Caco-2 (cell line): ENCODE data around the gene RALGAPA1. TPM values are rescaled to one million over a fixed set of nuclear protein-coding genes. Genes with fewer than 3 reads are reported as not detected.

Experiments used
- BruUV-seq: library from RNA; stranded (reverse); fragments of 400-500 nt; replicated peaks from 2 replicates; lab custom pipeline; 2021; lab: Mats Ljungman, UMichigan
- CTCF ChIA-PET: fragments of 300-600 bp; sonication (Branson Sonifier 250); formaldehyde crosslinking; loops from one replicate; lab custom pipeline; 2022; ENCODE audit warnings: antibody characterized with exemption; lab: Charles Lee
- POLR2A ChIA-PET: fragments of 300-600 bp; sonication (Branson Sonifier 250); formaldehyde crosslinking; loops from one replicate; lab custom pipeline; 2022; ENCODE audit warnings: antibody characterized with exemption; lab: Charles Lee
- DNase-seq, 2 experiments: peaks; one replicate each; pipeline versions ENCODE4 v3.0.0 to v3.0.0-alpha.2; 2020 to 2022
- H3K27me3 ChIP-seq: replicated peaks from 2 replicates; pipeline ENCODE4 v1.6.0; 2011; ENCODE audit warnings: low read length; ENCODE audit not compliant: control insufficient read depth, insufficient read depth
- H3K36me3 ChIP-seq: 2 replicates; pipeline ENCODE4 v1.5.1; 2011; ENCODE audit warnings: low read length; ENCODE audit not compliant: control insufficient read depth, insufficient read depth
- H3K4me1 ChIP-seq: fragments of 250-450 bp; sonication (Bioruptor Pico); 2 replicates; pipeline ENCODE4 v1.5.1; 2020; ENCODE audit warnings: mild to moderate bottlenecking
- H3K4me3 ChIP-seq: 2 replicates; pipeline ENCODE4 v1.5.1; 2011; ENCODE audit warnings: low read depth, mild to moderate bottlenecking, control low read depth, low read length
- H3K9me3 ChIP-seq: fragments of 250-450 bp; sonication (Bioruptor Pico); 2 replicates; pipeline ENCODE4 v1.5.1; 2020; ENCODE audit warnings: mild to moderate bottlenecking, moderate library complexity
- H3K27ac Mint-ChIP-seq: one replicate; pipeline ENCODE4 v1.8.0; 2022; ENCODE audit warnings: mixed read lengths; ENCODE audit not compliant: unreplicated experiment
- H3K27me3 Mint-ChIP-seq: one replicate; pipeline ENCODE4 v1.8.0; 2022; ENCODE audit warnings: mixed read lengths; ENCODE audit not compliant: insufficient read depth, unreplicated experiment
- H3K36me3 Mint-ChIP-seq: one replicate; pipeline ENCODE4 v1.8.0; 2022; ENCODE audit warnings: mild to moderate bottlenecking, mixed read lengths; ENCODE audit not compliant: insufficient read depth, unreplicated experiment
- H3K4me1 Mint-ChIP-seq: one replicate; pipeline ENCODE4 v1.8.0; 2022; ENCODE audit warnings: low read depth, mixed read lengths; ENCODE audit not compliant: unreplicated experiment
- H3K4me3 Mint-ChIP-seq: one replicate; pipeline ENCODE4 v1.8.0; 2022; ENCODE audit warnings: mild to moderate bottlenecking, moderate library complexity, mixed read lengths; ENCODE audit not compliant: unreplicated experiment
- H3K9me3 Mint-ChIP-seq: one replicate; pipeline ENCODE4 v1.8.0; 2022; ENCODE audit warnings: mixed read lengths; ENCODE audit not compliant: unreplicated experiment
- intact Hi-C: fragments of 100-400 bp; cut with micrococcal nuclease; formaldehyde crosslinking; loops from one replicate; pipeline ENCODE4 v1.10.0; 2022; ENCODE audit not compliant: unreplicated experiment
- total RNA-seq: library from RNA; stranded (reverse); gene quantifications from 2 replicates; pipeline ENCODE4 v1.2.3, GENCODE V29; 2022
- TF ChIP-seq, protein P1 (sequence below), 2 experiments: fragments of 200-600 bp in 1 of 2; IDR thresholded peaks; 1 replicate in 1 of 2; 2 replicates in 1 of 2; pipeline versions ENCODE4 v1.5.1 to v1.8.0; 2011 to 2022; ENCODE audit warnings: antibody characterized with exemption in 1 of 2, control low read depth in 1 of 2, inconsistent platforms in 1 of 2, low read depth in 1 of 2, low read length in 1 of 2, mild to moderate bottlenecking in 1 of 2, moderate library complexity in 1 of 2; ENCODE audit not compliant: insufficient read depth in 1 of 2, severe bottlenecking in 1 of 2, unreplicated experiment in 1 of 2

Gene RALGAPA1
- total RNA-seq, 1 experiment from 2014 or later: 28.9 TPM

DNA sequence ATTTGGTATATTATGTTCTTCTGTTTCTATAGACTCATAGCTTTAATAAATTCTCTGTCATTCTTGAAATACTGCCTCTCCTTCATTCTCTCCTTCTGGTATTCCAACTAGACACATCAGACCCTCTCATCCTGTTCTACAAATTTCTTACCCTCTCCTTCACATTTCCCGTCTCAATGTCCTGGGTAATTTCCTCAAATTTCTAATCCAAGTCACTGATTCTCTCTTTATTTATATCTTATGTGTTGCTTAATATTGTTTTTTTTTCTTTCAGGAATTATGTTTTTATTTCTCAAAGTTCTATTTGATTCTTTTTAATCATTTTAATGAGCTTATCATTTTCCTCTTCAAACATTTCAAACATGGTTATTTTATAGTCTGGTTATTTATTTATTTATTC lies 94.0 kb downstream of the RALGAPA1 start:
- POLR2A ChIA-PET: no interaction called here
- CTCF ChIA-PET: no interaction called here
- TF ChIP-seq, protein P1, sequence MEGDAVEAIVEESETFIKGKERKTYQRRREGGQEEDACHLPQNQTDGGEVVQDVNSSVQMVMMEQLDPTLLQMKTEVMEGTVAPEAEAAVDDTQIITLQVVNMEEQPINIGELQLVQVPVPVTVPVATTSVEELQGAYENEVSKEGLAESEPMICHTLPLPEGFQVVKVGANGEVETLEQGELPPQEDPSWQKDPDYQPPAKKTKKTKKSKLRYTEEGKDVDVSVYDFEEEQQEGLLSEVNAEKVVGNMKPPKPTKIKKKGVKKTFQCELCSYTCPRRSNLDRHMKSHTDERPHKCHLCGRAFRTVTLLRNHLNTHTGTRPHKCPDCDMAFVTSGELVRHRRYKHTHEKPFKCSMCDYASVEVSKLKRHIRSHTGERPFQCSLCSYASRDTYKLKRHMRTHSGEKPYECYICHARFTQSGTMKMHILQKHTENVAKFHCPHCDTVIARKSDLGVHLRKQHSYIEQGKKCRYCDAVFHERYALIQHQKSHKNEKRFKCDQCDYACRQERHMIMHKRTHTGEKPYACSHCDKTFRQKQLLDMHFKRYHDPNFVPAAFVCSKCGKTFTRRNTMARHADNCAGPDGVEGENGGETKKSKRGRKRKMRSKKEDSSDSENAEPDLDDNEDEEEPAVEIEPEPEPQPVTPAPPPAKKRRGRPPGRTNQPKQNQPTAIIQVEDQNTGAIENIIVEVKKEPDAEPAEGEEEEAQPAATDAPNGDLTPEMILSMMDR (IDR thresholded peaks at IDR 0.05; ENCODE audit: insufficient read depth in 1 of 2, low read depth in 1 of 2, low read length in 1 of 2, severe bottlenecking in 1 of 2, unreplicated experiment in 1 of 2): no peak
- Mint-ChIP-seq H3K36me3 (peaks cover 4% of the 10 kb centered on the region), H3K4me3 (no peak overlapping the region), H3K9me3 (no peaks in the 10 kb centered on the region), H3K27me3 (no peaks in the 10 kb centered on the region), H3K27ac (no peak overlapping the region), H3K4me1 (no peaks in the 10 kb centered on the region)
- Histone ChIP-seq H3K27me3 (no peaks in the 10 kb centered on the region), H3K4me1 (no peaks in the 10 kb centered on the region), H3K4me3 (no peak overlapping the region), H3K9me3 (no peaks in the 10 kb centered on the region), H3K36me3 (no peaks in the 10 kb centered on the region)
- no peak for DNase-seq
- no TSS peak for BruUV-seq
- intact Hi-C loops: no loop called here

DNA sequence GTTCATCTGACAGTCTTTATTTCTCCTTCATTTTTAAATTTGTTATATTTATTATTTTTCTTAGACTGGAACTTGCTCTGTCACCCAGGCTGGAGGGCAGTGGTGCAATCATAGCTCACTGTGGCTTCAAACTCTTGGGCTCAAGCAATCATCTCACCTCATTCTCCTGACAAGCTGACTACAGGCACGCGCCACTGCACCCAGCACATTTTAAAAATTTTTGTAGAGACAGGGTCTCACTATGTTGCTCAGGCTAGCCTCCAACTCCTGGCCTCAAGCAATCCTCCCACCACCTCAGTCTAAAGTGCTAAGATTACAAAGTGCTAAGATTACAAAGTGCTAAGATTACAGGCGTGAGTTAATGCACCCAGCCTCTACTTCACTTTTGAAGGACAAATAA lies 96.6 kb downstream of the RALGAPA1 start:
- CTCF ChIA-PET: no interaction called here
- H3K4me3 ChIP-seq: no peak overlapping the region
- H3K27me3 ChIP-seq: no peaks in the 10 kb centered on the region
- H3K27ac Mint-ChIP-seq: no peak overlapping the region
- intact Hi-C loops: no loop called here
- no peaks in the 10 kb centered on the region for H3K9me3 ChIP-seq
- H3K27me3 Mint-ChIP-seq: no peaks in the 10 kb centered on the region
- no peak for DNase-seq
- POLR2A ChIA-PET: no interaction called here
- BruUV-seq: no TSS peak
- no peaks in the 10 kb centered on the region for H3K9me3 Mint-ChIP-seq
- 0 out of 2 replicates have a peak, but pooled peaks cover 3% of the 10 kb centered on the region for H3K4me1 ChIP-seq
- H3K36me3 ChIP-seq: no peaks in the 10 kb centered on the region
- H3K4me3 Mint-ChIP-seq: no peak overlapping the region
- TF ChIP-seq, protein P1 (IDR thresholded peaks at IDR 0.05; ENCODE audit: insufficient read depth in 1 of 2, low read depth in 1 of 2, low read length in 1 of 2, severe bottlenecking in 1 of 2, unreplicated experiment in 1 of 2): no peak
- peaks cover 10% of the 10 kb centered on the region for H3K4me1 Mint-ChIP-seq
- peaks cover 4% of the 10 kb centered on the region for H3K36me3 Mint-ChIP-seq

DNA sequence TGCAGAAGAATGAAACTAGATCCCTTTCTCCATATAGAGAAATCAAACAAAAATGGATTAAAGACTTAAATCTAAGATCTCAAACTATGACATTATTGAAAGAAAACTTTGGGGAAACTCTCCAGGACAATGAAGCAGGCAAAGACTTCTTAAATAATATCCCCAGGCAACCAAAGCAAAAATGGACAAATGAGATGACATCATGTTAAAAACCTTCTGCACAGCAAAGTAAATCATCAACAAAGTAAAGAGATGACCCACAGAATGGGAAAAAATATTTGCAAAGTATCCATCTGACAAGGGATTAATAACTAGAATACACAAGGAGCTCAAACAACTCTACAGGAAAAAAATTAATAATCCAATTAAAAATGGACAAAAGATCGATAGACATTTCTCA lies 101.0 kb downstream of the RALGAPA1 start:
- H3K27ac Mint-ChIP-seq: no peak overlapping the region

More for the DNA sequence above, 101.0 kb downstream of the RALGAPA1 start:
- DNase-seq: no peak
- peaks cover 10% of the 10 kb centered on the region for H3K4me1 Mint-ChIP-seq
- H3K9me3 Mint-ChIP-seq: no peaks in the 10 kb centered on the region
- no peak overlapping the region for H3K4me3 ChIP-seq
- no peak overlapping the region for H3K4me3 Mint-ChIP-seq
- no peaks in the 10 kb centered on the region for H3K27me3 ChIP-seq
- no peaks in the 10 kb centered on the region for H3K9me3 ChIP-seq
- no peaks in the 10 kb centered on the region for H3K27me3 Mint-ChIP-seq
- TF ChIP-seq, protein P1 (IDR thresholded peaks at IDR 0.05; ENCODE audit: insufficient read depth in 1 of 2, low read depth in 1 of 2, low read length in 1 of 2, severe bottlenecking in 1 of 2, unreplicated experiment in 1 of 2): no peak
- BruUV-seq: no TSS peak
- intact Hi-C loops: no loop called here
- ChIA-PET POLR2A (no interaction called here), CTCF (no interaction called here)
- H3K36me3 Mint-ChIP-seq: peaks cover 4% of the 10 kb centered on the region
- 0 out of 2 replicates have a peak, but pooled peaks cover 3% of the 10 kb centered on the region for H3K4me1 ChIP-seq
- no peaks in the 10 kb centered on the region for H3K36me3 ChIP-seq
